GM21390 (cell line): ENCODE results near the gene MUC5AC.

ENCODE experiments used
- ATAC-seq: cut with Tn5 transposase; IDR thresholded peaks from one replicate; pipeline ENCODE4 v1.9.1; 2021; ENCODE audit not compliant: unreplicated experiment

The MUC5AC gene

DNA sequence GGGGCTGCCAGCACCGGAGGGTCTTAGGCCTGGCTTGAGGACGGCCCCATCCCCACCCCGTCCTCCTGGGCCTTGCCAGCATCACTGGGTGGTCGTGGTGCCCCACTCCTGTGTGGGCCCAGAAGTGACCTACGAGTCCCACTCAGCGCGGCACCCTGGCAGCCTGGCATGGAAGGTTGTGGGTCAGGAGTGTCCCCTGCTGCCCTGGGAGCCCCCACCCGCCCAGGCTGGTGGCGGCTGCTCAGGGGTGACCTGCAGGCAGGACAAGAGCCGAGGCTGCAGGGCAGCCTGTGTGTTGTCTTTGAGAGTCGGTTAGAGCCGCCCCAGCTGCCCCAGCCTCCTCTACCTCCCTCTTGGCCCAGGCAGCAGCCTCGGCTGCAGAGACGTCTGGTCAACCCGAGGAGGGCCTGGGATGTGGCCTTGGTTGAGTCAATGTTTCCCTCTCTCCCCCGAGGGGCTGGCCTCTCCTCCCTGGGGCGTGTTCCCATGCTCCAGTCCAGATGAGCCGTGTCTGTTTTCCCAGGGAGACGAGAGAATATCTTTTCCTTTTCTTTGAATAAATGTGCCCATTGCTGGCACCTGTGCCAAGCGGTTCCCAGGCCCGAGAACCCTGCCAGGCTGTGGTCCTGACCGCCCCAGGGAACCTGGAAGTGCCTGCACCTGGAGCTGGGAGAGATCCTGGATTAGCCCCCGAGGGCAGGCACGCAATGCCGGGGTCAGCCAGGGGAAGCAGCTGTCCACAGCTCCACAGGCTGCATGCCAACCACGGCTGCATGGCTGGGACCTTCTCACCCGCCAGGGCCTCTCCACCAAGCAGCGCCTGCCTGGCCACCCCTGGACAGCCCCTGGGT is 35.7 kb upstream of the MUC5AC start:
- no peak for ATAC-seq

DNA sequence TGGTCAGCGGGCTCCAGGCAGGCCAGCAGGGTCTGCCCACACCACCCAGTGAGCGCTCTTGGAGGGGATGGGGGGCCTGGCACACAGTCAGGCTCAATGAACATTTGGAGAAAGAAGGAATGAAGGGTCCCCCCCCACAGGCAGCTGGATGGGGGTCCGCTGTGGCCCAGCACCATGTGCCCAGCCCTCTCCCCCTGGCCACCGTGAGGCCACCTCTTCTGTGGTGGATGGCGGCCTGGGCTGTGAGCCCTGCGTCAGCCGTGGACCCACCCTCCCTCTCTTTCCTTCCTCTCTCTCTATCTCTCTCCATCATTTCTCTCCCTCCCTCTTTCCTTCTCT is 35.1 kb upstream of the MUC5AC start:
- ATAC-seq, result no peak

DNA sequence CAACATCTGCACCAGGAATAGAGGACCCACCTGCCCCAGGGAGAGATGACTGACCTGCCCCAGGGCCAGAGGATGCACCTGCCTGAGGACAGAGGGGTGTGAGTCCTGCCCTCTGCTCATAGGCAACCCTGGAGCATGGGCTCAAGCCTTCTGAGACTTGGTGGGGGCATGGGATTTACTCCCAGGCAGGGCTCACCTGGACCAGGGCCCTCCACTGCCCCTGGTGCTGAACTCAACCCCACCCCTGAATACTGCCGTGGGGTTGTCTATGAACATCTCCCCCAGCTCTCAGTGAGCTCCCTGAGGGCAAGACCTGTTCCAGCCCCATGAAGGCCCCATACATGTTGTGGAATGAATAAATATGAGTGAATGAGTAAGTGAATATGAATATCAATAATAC is 33.8 kb upstream of the MUC5AC start:
- ATAC-seq, result no peak

DNA sequence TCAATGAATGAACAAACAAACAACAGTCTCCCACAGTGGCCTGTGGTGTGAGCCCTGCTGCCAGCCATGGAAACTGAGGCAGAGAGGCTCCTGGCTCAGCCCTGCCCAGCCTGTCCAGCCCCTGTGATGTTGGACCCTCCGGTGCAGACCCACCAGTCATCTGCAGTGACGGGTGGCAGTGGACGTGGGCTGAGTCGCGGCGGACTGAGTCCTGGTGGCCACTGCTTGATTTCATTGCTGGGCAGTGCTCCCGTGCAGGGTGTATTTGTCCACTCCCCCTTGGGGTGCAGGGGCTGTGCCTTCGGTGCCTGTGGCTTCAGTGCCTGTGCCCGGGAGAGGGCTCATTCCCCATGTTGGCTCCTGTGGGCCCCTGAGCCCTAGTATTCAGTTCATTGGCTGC is 31.9 kb upstream of the MUC5AC start:
- no peak for ATAC-seq

DNA sequence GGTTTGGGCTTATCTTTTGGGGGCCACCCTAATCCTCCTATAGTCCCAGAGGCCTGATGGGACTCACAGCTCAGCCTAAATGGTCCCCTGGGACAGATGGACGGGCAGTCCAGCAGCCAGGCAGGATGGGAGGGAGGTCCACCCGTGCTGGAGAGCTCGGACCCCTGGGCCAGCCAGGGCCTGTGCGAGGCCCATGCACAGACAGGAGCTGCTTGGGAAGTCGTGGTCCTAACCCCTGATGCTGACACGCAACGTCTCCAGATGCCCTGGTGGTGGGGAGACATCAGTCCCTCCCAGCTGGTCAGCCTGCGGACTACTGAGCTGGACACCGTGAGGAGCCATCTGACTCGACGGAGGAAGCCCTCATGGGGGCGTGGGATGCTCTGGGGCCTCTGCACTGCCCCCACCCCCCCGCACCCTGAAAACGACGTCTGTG is 31.2 kb upstream of the MUC5AC start:
- ATAC-seq, result no peak

DNA sequence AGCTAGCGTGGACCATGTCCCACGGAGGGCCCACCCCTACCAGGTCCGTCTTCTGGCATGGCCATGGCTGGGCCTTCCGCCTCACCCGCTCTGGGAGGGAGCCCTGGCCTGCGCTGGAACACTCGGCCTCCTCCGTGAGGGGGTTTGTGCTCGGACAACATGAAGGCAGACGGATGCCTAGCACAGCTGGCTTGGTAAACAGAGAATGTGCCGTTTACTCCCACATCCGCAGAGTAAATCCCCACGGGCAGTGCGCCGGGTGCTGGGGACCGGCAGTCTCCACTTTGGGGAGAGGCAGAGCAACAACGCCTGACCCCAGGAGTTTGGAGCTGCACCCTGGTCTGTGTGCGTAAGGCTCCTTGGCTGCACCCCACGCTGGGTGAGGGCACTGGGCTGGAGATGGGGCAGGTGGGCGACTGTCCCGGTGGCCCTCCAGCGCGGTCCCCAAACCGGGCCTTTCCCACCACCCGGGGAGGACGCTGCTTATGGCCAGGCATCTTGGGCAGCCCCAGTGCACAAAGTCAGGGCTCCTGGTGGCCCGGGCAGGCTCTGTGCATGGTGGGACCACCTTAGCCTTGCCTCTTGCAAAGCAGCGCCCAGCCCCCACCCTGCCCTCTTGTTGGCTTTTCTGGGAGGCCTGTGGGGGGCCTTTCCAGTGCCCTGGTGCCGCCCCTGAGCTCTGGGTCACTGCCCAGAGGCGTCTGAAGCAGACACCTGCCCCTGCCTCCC is 30.7 kb upstream of the MUC5AC start:
- ATAC-seq, result no peak

DNA sequence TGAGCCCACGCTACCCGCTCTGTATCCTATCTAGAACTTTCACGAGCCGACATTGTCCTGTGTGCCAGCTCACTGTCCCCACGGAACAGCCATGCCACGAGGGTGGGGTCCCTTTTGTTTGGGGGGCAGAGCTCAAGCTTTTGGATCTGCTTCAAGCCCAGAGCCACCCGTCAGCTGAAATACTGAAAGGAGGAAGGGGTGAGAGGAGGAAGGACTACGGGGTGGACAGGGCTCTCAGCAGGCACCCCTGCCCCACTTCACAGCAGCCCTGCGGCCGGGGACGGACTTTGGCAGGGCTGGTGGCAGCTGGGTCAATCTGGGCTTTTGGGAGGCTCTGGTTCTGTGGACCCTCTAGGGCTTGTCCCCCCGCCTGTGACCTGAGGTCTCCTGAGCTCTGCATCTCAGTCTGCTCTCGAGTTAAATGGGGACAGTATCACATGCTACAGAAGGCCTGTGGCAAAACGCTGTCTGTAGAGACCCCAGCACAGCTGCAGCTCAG is 30.0 kb upstream of the MUC5AC start:
- ATAC-seq, result no peak

DNA sequence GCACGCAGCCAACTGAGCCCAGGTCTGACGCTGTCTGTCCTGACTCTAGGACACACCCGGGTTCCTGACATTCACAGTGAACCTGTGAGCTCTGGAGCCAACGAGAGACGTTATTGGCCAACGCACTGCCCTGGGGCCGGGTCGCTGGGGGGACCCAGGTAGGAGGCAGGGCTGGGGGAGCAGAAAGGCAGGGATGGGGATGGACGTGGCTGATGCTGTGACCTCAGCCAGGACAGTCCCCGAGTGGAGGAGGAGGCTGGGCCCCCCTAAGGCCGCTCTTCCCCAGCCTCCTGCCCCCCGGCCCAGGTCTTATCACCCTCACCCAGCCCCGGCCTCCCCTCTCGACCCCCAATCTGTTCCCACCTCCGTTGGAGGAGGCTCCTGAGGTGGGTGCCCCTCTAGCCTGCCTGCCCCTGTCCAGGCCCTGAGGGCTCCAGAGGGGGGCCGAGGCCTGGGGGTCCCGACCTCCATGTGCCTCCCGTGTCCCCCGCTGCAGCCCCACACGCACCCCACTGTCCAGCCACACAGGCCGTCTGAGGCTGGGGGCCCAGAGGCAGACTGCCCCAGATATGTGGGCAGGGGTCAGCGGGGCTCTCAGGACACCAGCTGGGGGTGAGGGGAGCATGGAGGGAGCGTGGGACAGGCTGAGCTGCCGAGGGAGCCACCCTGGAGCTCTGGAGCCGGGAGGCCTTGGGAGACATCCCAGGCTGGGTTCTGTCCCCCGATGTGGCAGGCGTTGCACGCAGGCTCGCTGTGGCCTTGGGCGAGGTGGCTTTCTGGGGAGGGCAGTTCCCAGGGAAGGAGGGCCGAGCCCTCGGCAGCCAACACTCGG is 29.2 kb upstream of the MUC5AC start:
- ATAC-seq, result no peak

DNA sequence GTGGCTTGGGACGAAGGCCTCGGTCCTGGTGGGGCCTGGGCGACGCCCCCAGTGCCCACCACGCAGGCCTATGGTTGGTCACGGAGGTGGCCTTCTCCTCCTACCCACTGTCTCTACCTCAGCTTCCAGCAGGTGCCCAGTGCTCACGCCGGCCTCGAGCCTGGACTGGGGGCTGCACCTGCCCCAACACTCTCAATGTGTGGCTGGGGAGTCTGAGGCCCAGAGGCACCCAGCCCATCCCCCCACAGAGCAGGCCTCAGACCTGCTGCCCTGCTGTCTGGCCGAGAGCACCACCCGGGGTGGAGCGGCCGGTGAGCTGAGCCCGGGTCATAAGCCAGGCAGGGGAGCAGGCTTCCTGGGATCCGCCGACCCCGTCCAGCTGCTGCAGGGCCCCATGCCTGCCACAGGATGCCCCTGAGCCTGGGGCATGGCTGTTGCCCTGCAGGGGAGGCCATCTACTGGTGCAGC is 28.6 kb upstream of the MUC5AC start:
- ATAC-seq, result no peak

DNA sequence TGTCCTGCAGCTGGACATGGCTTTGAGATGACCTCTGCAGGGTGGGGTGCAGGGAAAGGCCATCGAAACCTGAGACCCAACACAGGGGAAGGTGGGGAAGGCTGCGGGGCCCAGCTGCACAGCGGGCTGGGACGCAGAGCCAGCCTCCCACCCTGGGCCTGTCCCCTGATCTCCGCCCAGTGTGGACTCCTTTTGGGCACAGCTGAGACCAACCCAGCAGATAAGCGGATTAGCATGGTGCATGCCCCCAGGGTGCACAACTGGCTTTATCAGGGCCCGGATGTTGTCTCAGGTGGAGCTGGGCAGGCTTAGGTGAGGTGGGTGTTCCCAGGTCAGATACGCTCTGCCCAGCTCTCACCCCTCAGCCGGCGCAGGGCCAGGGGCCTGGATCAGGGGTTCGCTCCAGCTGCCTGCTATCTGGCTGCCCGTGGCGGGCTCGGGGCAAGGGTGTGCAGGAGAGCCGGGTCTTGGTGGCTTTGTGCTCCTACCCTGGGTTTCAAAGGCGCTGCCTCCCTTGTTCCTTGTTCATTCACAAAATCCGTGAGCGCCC is 28.1 kb upstream of the MUC5AC start:
- ATAC-seq, result no peak

DNA sequence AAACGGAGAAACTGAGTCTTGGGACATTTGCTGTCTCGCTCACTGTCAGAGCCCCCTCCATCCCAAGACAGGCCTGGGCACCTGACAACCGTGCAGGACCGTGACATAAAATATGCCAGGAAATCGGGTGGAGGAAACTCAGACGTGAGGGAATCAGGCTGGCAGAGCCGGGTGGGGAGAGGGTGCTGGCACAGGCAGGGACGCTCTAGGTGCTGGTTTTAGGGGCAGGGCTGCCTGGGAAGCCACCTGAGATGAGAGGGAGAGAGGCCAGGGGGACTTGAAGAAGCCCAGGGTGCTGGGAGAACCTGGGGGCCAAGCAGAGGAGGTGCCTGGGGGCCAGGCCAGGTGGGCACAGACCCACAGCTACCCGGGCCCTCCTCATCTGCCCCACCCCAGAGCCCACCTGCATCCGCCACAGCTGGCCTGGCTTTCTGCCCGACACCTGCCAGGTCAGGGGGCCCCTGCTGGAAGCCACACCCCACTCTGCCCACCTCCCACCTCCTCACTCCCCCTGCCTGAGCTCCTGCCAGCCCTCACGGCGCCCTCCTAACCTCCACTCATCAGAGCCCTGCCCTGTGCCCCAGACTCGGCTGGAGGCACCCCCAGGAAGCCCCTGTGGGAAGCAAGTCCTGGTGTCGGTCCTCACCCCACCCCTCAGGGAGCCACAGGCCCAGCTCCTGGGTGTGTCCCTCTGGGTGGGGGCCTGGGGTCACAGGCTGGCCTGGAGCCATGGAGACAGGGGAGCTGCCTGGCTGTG is 27.3 kb upstream of the MUC5AC start:
- no peak for ATAC-seq

DNA sequence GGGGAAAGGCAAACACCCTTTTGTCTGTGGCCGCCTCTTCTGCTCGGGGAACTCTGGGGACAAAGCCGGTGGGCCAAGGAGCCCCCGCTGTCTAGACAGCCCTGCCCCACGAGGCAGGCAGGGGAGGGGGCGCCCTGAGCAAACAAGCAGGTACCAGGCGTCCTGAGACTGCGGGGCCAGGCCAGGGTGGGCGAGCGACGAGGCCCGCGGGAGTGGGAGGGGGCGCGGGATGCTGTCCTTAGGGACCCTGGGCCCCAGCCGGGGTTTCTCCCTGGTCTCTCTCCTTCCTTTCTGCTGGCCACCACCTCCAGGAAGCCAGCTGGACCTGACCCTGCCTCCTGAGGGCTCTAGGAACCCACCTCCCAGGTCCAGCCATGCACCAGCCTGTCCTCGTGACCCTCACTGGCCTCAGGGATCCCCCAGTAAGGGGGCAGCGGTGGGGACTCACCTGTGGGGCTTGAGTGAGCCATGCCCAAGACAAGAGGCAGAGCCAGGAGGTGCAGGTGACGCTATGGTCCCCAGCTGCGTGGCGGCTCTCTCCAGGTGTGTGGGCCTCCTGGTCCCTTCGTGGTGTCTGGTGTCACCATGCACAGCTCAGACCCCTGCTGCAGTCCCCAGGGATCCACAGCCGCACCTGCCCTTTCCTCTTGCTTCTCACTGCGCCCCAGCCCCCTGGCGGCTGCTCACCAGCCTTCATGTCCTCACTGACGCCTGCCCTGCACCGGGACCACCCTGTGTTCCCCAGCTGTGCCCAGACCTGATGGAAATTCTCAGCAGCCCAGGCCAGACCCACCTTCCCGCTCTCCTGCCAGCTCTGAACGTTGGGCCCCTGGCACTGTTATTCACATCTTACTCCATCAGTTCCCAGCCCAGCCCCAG is 26.5 kb upstream of the MUC5AC start:
- ATAC-seq, result no peak

DNA sequence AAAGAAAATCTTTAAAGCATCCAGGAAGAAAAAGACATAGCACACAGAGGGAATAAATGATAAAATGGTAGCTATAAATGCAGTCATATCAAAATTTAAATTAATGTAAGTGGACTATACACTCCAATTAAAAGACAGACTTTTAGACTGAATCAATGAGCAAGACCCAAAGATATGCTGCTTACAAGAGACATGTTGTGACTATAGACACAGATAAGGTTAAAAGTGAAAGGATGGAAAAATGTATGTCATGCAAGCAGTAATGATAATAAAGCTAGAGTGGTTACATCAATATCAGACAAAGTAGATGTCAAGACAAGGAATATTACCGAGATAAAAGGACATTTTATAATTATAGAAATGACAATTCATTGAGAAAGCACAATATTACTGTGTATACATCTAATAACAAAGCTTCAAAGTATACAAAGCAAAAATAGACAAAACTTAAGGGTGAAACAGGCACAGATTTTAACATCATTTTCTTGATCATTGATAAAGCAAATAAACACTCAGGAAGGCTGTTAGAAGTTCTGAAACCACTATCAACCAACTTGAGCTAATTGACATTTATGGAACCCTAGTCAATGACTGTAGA is 22.8 kb upstream of the MUC5AC start:
- ATAC-seq, result no peak

DNA sequence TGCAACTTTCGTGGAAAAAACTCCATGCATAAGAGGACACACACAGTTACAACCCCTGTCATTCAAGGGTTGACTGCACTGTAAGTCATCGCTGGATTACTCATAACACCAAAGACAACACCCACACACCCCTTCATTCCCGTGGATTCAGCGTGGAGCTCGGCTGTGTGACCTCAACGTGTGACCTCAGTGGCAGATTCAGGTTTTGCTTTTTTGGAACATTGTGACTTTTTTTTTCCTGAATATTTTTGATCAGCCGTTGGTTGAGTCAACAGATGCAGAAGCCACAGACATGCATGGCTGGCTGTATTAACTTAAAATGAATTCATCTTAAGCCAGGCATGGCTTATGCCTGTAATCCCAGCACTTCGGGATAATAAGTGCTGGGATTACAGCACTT is 19.7 kb upstream of the MUC5AC start:
- ATAC-seq, result no peak

DNA sequence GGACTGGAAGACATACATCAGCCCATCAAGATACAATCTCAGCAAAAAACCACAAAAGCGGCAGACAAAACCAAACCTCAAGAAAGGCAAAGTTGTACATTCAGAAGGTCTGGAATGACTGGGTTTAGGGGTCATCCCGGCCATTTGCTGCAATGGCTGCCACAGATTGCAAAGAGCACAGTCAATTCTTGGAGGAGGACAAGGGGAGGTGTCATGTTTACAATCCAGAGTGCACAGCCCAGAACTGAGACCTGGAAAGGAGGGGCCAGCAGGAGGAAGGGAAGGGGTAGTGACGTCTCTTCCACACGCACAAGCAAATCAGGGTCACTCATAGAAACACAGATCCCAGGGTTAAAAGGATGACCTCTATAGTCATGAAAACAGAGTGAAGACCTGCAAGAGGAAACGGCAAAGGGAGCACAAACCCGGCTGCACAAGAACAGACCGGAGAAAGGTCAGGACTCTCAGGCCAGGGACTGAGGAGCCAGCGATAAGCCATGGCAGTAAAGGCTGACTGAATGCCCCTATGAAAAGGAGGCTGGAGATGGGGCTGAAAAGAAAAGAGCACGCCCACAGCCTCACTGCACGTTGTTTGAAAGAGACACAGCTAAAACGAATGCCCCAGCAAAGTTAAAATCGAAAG is 18.2 kb upstream of the MUC5AC start:
- no peak for ATAC-seq

DNA sequence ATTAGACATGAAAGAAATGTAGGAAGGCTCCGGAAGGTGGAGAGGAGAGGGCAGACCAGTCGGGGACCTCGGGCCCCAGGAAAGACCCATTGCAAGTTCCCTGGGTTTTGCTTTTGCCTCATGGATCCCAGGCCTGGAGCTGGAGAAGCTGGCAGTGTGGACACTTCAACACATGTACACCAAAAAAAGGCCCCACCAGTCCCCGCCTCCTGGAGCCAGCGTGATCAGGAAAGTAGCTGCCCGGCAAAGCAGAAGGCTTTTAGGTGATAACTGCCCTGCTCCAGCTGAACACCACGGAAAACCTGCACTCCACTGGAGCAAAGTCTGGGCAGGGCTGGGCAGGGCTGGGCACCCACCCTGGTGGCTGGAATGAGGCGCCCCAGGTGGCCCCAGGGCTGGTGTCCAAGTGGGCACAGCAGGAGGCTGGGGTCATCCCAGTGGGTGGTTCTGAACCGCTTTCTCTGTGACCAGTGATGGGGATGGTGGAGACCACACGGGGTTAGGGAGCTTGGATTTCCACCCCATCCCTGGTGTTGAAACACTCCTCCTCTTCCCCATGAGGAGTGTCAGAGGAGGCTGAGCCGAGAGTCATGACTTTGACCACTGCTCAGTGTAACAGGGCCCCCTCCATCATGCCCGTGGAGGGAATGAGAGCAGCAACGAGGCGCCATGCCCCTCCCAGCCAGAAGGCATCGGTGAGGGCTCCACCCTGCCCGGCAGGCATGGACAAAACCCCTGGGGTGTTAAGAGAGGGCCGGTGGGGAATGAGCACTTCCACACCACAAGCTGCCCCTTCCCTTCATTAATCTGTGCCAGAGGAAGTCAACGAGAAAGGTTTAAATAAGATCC is 16.9 kb upstream of the MUC5AC start:
- ATAC-seq, result no peak

DNA sequence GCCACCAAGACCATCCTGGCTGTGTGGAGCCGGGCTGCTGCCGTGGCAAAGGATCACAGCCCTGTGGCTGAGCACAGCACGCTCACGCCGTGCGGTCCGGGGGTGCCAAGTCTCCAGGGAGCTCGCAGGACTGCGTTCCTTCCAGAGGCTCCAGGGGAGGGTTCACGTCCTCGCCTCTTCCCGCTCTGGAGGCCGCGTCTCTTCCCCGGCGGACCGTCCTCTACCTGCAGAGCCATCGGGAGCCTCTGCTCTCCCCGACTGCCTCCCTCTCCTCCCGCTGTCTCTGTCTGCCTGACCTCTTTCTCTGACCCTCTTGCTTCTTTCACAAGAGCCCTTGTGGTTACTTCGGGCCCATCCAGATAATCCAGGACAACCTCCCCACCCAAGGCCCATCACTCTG is 11.4 kb upstream of the MUC5AC start:
- no peak for ATAC-seq

DNA sequence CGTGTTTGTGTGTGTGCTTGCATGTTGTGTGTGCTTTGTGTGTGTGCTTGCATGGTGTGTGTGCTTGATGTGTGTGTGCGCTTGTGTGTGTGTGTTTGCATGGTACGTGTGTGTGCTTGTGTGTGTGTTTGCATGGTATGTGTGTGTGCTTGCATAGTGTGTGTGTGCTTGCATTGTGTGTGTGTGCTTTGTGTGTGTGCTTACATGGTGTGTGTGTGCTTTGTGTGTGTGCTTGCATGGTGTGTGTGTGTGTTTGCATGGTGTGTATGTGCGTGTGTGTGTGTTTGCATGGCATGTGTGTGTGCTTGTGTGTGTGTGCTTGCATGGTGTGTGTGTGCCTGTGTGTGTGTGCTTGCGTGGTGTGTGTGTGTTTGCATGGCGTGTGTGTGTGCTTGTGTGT is 10.0 kb upstream of the MUC5AC start:
- ATAC-seq, result no peak
